Stimulated activated CD8-positive, alpha-beta memory T cell treated with anti-CD3 and anti-CD28 coated beads, Interleukin-7, amount 100 ng/mL, for 4 hours (primary cell): ENCODE results near the gene ZBTB21.
"Not testable (repeated sequence)": the region's sequence is repeated elsewhere in the genome, so short reads cannot be mapped to it uniquely, and the experiment has no call there.

ENCODE experiments used
- DNase-seq, 2 donors: peaks; one replicate each; pipeline ENCODE4 v3.0.0-alpha.2; 2020; ENCODE audit warnings: low read depth in 2 of 2

ZBTB21 gene

GRCh38 chr21:41966872-41967621 is 43.1 kb downstream of the ZBTB21 start:
- DNase-seq: no peak

GRCh38 chr21:41966041-41966833 is 43.9 kb downstream of the ZBTB21 start:
- no peak for DNase-seq

GRCh38 chr21:41965461-41966013 is 44.6 kb downstream of the ZBTB21 start:
- no peak for DNase-seq

- no peak for DNase-seq
Observed at GRCh38 chr21:41965045-41965444, 45.1 kb downstream of the ZBTB21 start.

GRCh38 chr21:41964171-41964570 is 46.0 kb downstream of the ZBTB21 start:
- no peak for DNase-seq

GRCh38 chr21:41962425-41962966 is 47.7 kb downstream of the ZBTB21 start:
- DNase-seq: no peak

- DNase-seq: no peak
Observed at GRCh38 chr21:41961753-41962152, 48.4 kb downstream of the ZBTB21 start.

- no peak for DNase-seq
Observed at GRCh38 chr21:41961282-41961701, 48.9 kb downstream of the ZBTB21 start.

GRCh38 chr21:41960386-41960785 is 49.8 kb downstream of the ZBTB21 start:
- DNase-seq: no peak

- not testable (repeated sequence) for DNase-seq
Observed at GRCh38 chr21:41959697-41960096, 50.5 kb downstream of the ZBTB21 start.

- DNase-seq: no peak
Observed at GRCh38 chr21:41958886-41959563, 51.1 kb downstream of the ZBTB21 start.

- no peak for DNase-seq
Observed at GRCh38 chr21:41957991-41958766, 52.0 kb downstream of the ZBTB21 start.

- no peak for DNase-seq
Observed at GRCh38 chr21:41956926-41957729, 53.0 kb downstream of the ZBTB21 start.

- no peak for DNase-seq
Observed at GRCh38 chr21:41955516-41955915, 54.6 kb downstream of the ZBTB21 start.

GRCh38 chr21:41954654-41955499 is 55.3 kb downstream of the ZBTB21 start:
- no peak for DNase-seq

- peak in 1 of 2 donors; percentile 23 for DNase-seq
Observed at GRCh38 chr21:41953831-41954653, 56.1 kb downstream of the ZBTB21 start, which contains the start of gene C2CD2. Gene C2CD2 (minus strand): TSS chr21:41954018. CDS start chr21:41953648, 370 bp downstream.

GRCh38 chr21:41953249-41953830 is 56.8 kb downstream of the ZBTB21 start:
- no peak for DNase-seq
